NCI-H2227 (cell line): ENCODE measurements around the gene ROBO3.
A peak's percentile ranks its signal among the peaks of the same experiment; 100 is the strongest.

Source experiments
- DNase-seq: peaks from one replicate; lab custom pipeline; 2025; ENCODE audit not compliant: unreplicated experiment; lab: John Stamatoyannopoulos, UW

ROBO3 gene

GRCh38 chr11:124844664-124845079 is 20.6 kb upstream of the ROBO3 start:
- no peak for DNase-seq

- no peak for DNase-seq
These were observed 19.1 kb upstream of the ROBO3 start for GRCh38 chr11:124846070-124846673.

DNA sequence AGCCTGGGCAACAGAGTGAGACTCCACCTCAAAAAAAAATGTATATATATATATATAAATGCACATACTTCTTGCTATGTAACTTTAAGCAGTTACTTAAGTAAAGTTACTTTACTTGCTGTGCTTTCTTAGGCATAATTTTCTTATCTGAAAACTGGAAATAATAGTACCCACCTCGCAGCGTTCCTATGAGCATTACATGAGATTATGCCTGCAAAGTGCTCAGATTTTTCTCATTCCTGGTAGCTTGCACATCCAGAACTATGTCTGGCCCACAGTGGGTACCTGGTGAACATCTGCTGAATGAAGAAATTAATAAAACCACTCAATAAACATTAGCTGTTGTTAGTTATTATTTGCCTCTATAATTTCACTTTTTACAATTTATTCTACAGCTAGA is 6.1 kb upstream of the ROBO3 start:
- DNase-seq: no peak

- DNase-seq: no peak
These were observed 3.6 kb upstream of the ROBO3 start for GRCh38 chr11:124861670-124862069.

GRCh38 chr11:124863137-124863825 is 2.0 kb upstream of the ROBO3 start:
- peak; percentile 55 for DNase-seq

DNA sequence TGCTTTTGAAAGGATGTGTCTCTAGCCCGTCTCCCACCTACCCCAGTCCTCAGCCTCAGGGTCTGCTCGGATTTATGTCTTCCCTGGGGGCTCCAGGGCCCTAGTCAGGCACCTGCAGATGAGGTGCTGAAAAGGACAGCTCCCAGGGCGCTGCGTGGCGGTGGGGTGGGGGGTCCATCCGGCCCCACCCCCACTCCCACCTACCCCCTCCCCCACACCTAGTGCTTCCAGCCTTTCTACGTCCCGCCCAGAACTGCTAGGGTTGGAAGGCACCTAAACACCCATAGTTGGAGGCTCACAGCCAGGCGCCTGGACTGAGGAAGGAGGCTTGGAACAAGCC is 1.4 kb upstream of the ROBO3 start:
- no peak for DNase-seq

GRCh38 chr11:124864176-124864891 is 898 bp upstream of the ROBO3 start:
- no peak for DNase-seq

DNA sequence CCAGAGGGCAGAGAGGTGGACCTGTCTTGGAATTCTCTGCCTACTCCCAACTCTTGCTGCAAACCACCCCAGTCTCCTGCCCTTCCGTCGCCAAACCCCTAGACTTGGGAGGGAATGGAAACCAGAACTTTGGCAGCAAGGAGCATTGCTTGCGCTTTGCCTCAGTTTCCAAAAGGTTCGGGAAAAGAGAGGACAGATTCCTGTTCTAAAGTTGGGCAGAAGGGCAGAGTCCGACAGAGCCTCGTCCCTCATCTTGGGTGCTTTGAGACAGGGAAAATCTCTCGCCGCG is 396 bp upstream of the ROBO3 start:
- DNase-seq: no peak

DNA sequence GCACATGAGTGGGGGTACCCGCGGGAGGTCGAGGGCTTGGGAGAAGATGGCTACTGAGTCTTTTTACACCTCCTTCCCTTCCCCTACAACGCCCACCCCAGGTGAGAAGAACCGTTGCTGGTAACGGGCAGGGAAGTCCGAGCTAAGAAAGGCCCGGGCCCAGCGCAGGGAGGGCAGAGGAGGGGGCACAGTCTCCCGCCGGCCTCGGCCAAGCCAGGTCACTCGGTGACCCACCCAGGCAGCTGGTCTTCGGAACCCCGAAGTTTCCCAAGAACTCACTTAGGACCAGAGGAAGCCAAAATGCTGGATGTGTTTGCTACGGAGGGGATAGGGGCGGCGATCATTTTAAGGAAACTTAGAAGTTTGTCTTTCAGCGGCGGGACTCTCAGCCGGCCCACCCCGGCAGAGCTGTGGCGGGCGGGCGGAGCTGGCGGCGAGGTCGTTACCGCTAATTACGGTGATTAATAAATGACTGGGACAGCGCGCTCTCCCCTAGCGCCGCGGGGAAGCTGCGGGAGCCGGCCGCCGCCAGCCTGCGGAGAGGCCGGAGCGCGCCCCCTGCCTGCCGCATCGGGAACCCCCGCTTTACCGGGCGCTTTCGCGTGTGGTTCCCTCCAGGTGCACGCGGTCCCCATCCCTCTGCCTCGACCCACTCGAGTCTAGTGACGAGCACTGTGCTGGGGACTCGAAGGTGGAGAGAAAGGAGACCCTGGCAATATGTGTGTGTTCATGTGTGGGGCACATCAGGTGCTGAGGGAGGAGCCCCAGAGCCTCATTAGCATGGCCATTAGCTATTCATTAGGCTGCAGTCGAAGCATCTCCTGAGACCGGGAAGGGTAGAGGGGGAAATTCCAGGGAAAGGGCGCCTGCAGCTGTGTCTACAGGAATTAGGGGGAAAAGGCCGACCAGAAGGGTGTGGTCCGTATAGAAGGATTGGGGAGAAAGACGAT is 945 bp downstream of the ROBO3 start:
- DNase-seq: peak; percentile 51

DNA sequence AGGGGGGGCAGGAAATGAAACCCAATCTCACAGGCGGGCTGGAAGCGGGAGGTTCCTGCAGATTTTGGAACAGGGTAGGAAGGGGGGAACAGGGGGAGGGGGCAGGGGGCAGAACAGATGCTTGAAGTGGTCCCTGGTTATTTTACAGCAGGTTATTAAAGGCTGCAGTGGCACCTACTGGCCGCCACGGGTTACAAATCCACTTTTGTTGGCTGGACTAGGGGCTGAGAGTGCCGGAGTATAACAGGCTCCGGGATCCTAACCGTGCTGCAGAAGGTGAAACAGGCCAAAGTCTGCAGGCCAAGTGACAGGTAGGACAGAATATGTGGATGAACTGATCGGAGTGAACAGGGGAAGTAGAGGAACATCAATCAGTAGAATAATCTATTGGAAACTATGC is 2.5 kb downstream of the ROBO3 start:
- DNase-seq: peak; percentile 29

DNA sequence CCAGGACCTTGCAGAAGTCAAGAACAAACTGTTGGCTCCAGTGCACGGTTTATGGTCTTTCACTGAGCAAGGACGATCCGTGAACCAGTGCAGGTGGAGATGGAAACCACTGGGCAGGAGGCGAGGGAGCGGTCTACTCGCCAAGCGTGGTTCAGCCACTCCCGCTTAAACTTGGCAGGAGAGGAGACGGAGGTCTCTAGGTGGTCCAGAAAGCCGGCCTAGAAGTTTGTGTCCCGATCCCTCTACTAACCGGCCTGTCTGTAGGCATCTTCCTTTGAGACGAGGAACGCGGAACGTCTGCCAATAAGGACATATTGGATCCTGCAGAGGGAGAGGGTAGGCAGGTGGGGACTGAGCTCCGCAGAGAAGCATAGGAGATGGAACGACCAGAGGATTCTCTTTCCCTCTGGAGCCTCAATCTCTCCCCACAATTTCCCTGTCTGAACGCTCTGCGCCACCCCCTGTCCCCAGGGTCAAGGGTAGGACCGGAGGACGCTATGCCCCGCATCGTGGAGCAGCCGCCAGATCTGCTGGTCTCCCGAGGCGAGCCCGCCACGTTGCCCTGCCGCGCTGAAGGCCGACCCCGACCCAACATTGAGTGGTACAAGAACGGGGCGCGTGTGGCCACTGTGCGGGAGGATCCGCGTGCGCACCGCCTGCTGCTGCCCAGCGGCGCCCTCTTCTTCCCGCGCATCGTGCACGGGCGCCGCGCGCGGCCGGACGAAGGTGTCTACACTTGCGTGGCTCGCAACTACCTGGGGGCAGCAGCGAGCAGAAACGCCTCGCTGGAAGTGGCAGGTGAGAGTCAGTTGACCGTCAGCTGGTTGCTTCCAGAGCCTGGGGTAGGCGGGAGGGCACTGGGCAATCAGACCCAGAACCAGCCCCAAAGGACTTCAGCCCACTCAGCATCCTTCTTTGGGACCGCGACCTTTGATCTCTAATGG is 3.4 kb downstream of the ROBO3 start:
- peak; percentile 17 for DNase-seq

GRCh38 chr11:124869331-124869730 is 4.1 kb downstream of the ROBO3 start:
- no peak for DNase-seq

- DNase-seq: no peak
These were observed 4.7 kb downstream of the ROBO3 start for GRCh38 chr11:124869856-124870387.

- DNase-seq: no peak
These were observed 5.2 kb downstream of the ROBO3 start for GRCh38 chr11:124870430-124870829.

GRCh38 chr11:124872280-124872679 is 7.0 kb downstream of the ROBO3 start:
- no peak for DNase-seq

GRCh38 chr11:124872741-124873140 is 7.5 kb downstream of the ROBO3 start:
- no peak for DNase-seq

DNA sequence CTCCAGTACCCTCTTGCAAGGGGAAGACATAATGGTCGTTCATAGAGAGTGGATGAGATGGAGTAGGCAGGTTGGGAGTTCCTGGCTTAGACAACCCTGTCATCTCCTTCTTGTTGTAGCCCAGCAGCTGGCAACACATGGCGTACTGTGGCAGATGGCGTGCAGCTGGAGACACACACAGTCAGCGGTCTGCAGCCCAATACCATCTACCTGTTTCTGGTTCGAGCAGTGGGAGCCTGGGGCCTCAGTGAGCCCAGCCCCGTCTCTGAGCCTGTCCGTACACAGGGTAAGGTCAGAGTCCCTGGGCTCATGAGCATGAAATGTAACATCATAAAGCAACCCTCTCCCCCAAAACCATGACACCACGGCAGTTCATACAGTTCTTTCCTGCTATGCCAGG is 8.7 kb downstream of the ROBO3 start:
- DNase-seq: no peak

DNA sequence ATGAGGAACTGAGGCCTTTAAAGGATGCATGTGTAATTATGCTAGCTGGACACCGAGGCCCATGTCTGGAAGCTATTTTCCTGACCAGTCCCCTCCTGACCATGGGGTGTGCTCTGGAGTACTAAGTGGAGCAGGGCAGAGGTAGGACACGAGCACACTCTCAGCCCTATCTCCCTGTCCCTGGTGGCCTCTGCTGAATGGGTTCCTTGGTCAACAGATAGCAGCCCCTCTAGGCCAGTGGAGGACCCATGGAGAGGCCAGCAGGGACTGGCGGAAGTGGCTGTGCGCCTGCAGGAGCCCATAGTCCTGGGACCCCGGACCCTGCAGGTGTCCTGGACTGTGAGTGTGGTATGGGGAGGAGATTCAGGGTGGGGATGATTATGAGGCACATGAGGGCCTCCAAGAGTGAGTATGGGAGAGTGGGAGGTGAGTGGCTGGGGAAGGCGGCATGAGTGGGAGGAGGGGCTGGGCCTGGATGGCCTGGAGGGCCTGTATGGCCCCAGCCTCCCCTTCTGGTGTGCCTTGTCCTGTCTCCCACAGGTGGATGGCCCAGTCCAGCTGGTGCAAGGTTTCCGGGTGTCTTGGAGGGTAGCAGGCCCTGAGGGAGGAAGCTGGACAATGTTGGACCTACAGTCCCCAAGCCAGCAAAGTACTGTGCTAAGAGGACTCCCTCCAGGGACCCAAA is 9.5 kb downstream of the ROBO3 start:
- DNase-seq: no peak

DNA sequence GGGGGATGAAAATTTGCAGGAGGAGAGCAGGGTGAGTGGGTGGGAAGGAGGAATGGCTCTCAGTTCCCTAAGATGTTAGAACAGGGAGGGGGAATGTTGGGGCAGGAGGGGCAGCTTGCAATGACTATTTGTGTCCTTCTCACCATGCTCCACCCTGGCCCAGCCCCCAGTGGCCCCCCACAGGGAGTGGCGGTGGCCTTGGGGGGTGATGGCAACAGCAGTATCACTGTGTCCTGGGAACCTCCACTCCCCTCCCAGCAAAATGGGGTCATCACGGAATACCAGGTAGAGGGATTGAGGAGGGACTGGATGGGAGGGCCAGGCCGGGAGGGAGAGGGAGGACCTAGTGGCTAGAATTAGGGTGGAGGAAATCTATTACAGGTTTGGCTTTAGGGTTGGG is 10.2 kb downstream of the ROBO3 start:
- DNase-seq: no peak
